Measurements from ENCODE around the gene KAT2A.

DNA sequence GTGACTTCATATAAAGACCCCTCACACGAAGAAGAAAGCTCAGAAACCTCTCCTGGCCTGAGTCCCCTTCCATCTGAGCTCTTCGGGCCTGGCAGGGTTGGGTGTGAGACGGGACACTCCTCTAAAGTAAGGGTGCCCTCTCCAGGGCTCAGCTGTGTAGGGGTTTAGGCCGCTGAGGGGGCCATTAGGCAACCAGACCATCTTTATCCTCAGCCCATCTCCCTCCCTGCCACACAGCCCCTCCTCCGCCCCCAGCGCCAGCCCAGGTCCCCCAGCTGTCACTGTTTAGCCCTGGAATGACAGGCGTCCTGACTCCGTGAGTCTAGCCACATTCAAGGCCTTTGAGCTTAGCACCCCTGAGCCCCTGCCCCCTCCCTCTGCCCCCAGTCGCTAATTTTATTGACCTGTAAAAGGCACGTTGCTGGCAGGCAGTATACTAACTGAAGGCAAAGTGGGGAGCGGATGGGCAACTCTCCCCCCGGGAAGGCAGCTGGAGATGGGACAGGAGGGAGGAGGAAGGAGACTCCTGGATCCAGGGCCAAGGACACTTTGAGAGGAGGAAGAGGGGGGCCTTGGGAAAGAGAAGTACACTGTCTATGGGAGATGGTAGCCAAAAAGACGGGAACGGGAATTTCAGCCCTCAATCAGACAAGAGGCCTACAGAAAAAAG, 22.3 kb downstream of the KAT2A start:
- no peak for TF ChIP-seq CTCF (optimal IDR thresholded peaks at IDR 0.05 in 1 of 3, IDR thresholded peaks at IDR 0.05 in 1 of 3, conservative IDR thresholded peaks at IDR 0.05 in 1 of 3; ENCODE audit: extremely low read depth in 1 of 3, insufficient read depth in 2 of 3, low read length in 3 of 3)
- TF ChIP-seq EZH2 (IDR thresholded peaks at IDR 0.05; ENCODE audit: low read length), result no peak

Data from keratinocyte (primary cell).